DMS153 treated with DMSO at 0.1 percent for 48 hours (cell line): ENCODE data around the gene TNS1.
A peak's percentile ranks its signal among the peaks of the same experiment; 100 is the strongest.

ENCODE experiments used
- DNase-seq: peaks from one replicate; lab custom pipeline; 2025; ENCODE audit not compliant: unreplicated experiment; lab: John Stamatoyannopoulos, UW

TNS1 gene

GRCh38 chr2:217964275-217965161 is 38.3 kb downstream of the TNS1 start:
- no peak for DNase-seq

GRCh38 chr2:217960351-217960750 is 42.4 kb downstream of the TNS1 start:
- DNase-seq, result no peak

- DNase-seq, result no peak
Observed at GRCh38 chr2:217959723-217960122, 43.1 kb downstream of the TNS1 start.

GRCh38 chr2:217958884-217959225 is 43.9 kb downstream of the TNS1 start:
- DNase-seq, result no peak

DNA sequence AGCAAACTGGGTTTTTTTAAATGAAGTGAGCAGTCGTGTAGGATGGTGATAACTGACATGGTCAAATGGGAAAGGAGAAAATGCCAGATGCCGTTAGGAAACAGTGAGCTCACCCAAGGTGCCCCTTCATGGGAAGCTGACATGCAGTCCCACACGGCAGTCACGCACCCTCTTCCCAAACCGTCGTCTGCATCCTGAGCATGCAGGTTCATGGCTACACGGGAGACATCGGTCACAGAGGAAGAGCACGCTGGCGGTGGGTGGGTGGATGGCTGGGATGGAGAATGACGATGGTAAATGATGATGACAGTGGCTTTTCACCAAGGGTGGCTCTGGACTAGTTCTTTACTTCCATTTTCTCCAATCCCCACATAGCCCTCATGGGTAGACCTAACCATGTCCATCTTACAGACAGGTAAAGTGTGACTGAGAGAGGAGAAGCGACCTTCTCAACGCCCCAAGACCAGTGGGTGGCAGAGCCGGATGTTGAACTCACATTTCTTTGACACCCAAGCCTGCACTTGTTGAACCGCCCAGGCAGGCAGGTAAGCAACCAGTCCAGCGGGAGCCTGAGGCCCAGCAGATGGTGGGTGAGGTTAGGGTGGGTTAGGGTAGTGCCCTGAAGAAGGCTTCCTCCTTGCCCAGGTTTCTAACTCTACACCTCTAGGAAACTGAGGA is 44.5 kb downstream of the TNS1 start:
- DNase-seq, result no peak

DNA sequence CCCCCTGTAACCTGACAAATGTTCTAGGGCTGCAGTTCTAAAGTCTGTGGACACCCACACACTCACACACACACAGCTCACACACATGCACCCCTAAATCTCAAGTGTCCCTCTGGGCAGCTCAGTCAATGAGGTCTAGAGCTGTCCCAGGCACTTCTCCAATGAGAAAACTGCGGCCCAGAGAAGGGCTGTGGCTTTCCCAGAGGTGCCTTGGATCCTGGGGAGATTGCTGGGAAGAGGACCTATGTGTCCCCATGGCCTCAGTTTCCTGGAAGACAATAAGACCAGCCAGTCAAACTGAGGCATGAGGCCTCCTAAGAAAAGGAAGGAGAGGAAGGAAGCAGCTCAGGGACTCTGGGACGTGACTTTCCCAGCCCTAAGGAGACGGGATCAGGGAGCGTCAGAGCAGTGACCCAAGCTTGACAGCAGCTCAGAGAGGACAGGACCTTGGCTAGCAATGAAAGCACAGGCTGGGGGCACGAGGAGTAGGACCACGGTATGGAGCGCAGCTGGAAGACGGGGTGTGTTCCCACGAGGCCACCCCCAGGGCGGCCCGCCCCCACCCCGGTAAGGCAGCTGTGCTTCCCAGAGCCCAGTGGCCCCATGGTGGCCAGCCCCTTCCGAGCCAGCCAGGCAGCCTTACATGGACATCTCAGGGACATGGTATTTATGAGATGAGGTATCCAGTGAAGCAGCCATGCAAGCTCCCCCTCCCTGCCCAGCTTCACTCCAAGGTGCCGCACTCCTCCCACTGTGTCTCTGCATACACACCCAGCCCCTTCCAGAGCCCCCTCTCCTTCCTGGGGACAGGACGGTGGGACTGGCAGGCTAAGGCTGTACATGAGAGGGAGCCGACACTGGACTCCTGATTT is 46.0 kb downstream of the TNS1 start:
- no peak for DNase-seq

DNA sequence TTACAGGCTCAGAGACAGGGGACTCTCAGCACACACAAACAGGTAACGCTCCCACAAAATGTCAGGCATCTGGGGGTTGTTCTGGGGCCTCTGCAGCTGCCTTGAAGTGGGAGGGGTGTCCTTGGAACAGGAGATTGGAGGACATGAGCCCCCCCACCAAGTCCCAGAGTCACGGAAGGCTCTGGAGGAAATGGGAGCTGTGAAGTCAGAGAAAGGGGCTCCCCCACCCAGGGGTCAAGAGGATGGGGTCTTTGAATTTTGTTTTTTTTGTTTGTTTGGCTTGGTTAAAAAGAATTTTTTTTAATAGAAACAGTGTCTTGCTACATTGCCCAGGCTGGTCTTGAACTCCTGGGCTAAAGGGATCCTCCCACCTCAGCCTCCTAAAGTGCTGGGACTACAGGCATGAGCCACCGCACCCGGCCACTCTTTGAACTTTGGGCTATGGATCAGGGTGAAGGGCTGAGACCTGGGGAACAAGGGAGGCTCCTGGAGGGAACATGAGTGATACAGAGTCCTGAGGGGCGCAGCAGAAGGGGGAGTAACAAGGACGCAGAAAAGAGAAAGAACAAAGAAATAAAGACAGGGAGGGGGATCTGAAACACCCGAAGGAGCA is 46.8 kb downstream of the TNS1 start:
- no peak for DNase-seq

DNA sequence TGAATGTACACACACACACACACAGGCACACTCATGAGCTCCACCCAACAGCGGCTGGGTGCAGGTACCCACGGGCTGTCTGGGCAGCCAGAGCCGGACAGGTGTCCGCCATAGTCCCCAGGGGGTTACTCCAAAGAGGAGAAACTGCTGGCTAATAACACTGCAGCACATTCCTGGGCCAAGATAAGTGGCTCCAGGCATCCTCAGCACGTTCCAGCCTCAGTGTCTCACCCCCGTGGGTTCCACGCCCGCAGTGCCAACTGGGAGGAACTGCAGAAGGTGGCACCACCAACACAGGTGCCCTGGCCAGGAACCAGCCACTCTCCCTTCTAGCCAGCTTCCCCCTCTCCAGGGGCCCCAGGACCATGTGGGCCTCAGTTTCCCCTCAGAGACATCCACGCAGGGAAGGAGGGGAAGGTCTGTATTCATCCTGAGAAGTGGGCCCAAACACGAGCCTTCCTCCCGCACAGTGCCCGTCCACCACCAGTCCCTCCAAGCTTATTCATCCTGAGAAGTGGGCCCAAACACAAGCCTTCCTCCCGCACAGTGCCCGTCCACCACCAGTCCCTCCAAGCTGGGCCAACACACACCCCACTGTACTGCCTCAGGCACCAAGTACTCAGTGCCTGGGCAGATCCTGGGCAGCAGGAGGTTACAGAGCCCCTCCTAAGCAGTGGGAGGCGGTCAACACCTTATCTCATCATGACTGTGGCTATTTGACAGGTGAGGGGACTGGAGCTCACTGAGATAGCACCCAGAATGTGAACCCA is 47.6 kb downstream of the TNS1 start:
- no peak for DNase-seq

DNA sequence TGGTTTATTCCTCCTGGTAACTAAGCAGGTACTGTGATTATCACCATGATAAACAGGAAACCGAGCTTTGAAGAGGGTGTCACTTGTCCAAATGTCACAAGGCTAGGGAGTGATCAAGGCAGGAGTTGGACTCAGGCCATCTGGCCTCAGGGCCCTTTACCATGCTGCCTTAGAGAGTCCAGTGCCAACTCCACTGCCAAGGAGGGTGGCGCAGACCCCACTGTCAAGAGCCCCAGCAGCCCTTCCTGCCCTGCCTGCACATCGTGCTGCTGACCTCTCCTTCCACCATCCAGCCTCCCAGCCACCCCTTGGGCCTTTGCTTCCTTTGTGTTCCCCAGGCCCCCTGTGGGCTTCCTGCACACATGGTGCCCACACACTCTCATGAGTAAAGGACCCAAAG is 48.3 kb downstream of the TNS1 start:
- peak; percentile 60 for DNase-seq

DNA sequence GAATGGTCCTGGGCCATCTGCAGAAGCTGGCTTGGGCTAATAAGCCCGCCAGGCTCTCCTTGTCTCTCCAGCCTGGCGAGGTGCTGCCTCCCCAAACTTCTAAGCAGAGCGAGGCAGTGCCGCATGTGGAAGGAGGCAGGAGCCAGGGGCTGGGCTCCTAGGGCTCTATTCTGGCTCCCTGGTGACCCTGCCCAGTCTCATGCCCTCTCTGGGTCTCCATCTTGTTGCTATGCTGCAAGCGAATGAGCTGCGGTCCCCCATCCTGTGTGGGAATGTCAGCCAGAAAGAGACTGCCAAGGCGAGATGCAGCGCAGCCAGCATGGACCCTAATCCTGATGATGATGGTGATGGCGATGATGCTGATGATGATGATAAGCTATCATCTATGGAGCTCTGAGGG is 48.7 kb downstream of the TNS1 start:
- DNase-seq, result no peak

DNA sequence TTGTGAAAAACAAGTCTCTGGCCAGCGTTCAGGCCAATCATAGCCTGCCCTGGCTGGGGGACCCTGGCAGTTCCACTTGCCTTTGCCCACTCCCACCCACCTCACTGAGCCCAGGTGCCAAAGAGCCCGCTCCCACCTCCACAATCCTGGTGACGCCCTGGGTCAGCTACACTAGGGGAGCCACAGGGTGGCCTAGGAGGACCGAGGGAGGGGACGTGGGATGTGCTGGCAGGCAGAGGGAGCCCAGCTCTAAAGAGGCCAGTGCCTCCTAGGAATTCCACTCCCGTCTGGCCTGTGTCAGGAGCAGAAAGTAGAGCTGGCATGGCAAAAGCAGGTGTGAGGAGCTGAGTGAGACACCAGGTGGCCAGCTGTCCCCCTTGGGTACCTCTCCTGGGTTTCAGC is 49.3 kb downstream of the TNS1 start:
- DNase-seq, result no peak

DNA sequence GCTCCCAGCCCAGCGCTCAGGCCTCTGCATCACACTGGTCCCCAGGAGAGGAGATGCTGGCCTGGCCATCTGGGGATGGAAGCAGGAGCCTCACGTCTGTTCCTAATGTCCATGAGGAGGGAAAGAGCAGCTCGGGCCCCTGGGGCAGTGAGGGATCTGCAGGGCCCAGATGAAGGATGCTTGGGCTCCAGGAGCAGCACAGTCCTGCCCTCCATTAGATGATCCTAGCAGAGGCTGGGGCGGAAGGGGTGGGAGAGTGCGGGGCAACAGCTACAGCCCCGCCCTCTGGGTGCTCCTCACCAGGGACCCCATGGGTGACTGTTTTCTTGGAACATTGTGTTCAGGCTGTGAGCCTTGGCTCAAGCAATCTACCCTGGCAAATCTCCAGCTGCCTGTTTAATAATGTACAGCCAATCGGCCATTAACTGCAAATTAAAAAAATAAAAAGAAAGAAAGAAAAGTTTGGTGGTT is 49.7 kb downstream of the TNS1 start:
- no peak for DNase-seq

DNA sequence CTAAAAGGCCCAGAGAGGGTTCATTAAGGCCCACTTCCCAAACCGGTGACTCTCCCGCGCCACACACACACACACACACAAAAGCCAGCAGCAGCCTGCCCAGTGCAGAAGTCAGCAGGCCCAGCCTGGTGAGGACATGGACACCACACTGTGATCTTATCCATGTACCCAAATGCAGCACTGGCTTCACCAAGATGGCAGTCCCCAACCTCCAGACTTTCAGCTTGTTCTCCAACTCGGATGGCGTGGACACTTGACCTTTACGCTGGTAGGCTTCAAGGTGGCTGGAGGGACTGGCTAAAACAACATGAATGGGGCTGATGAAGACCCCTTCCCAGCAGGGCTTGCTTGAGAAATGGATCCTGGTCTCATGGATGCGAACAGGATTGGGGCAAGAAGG is 50.4 kb downstream of the TNS1 start:
- no peak for DNase-seq

DNA sequence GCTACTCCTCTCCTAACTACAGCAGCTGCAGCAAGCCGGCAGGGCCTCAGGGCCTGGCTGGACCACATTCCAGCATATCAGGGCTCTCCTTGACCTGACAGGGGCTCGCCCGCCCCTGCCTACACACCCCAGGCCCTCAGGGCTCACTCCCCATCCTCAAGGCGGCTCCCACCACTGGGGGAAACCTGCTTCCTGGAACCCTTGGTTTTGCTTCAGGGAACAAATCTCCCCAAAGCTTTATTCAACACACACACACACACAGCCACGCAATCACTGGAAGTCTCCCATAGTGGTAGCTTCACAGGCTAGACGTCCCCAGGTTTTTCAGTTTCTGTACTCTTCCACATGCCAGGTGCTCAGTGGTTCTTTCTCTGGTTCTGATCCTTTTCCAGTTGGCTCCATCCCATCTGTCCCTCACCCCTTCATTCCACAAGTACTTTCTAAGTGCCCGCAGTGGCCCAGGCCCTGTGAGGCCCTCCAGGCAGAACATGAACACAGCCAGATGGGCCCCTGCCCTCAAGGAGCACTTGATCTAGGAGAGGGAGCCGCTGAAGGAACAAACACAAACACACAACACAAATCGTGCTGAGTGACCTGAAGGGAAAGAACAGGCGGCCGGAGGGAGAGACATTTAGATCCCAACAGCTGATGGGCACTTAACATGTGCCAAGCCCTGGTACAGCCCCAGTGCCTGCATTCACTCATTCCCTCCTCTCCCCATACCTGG is 51.1 kb downstream of the TNS1 start:
- DNase-seq, result no peak

DNA sequence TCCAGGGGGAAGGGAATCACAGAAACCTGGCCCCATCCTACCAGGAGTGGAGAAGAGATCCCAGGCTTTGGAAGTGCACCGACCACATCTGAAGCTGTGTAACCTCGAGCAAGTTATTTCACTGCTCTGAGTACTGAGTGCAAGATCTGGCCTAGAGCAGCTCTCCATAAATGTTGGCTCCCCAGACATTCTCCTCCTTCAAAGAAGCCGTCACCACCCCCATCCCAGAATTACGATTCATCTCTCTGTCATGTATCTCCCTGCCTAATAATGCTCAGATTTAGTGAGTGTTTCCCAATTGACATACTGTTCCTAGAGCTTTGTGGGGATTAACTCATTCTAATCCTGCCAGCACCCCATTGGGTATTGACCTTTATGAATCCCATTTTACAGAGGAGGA is 51.7 kb downstream of the TNS1 start:
- DNase-seq, result no peak

GRCh38 chr2:217950401-217950871 is 52.4 kb downstream of the TNS1 start:
- DNase-seq, result no peak

DNA sequence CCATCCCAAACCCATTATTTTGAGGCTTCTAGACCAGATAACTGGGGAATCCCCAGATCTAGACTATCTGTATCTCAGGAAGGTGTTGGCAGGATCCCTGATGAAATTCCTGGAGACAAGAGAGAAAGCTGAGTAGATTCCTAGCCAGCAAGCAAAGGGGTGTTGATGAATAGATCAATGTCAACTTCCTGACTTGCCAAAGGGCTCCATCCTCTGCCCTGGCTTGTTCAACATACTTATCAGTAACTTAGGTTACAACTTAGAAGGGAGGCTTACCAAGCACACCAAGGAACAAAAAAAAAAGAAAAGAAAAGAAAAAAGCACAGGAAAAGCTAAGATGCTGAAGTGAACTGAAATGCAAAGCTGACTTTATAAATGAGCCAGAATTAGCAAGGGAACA is 53.3 kb downstream of the TNS1 start:
- no peak for DNase-seq

GRCh38 chr2:217948897-217949296 is 53.9 kb downstream of the TNS1 start:
- no peak for DNase-seq

GRCh38 chr2:217948351-217948791 is 54.4 kb downstream of the TNS1 start:
- no peak for DNase-seq
